NT2/D1 (cell line): ENCODE results near the gene CPE.

ENCODE experiments used
- SUZ12 ChIP-seq: IDR thresholded peaks from 2 replicates; pipeline ENCODE4 v1.6.1; 2011; ENCODE audit not compliant: insufficient read length, insufficient read depth; ENCODE audit errors: extremely low read depth
- YY1 ChIP-seq: IDR thresholded peaks from 2 replicates; pipeline ENCODE4 v1.6.1; 2011; ENCODE audit not compliant: insufficient read length, insufficient read depth

- TF ChIP-seq YY1: no peak
- TF ChIP-seq SUZ12: no peak
Observed at GRCh38 chr4:165378398-165378744, 437 bp upstream of the CPE start.
